SK-N-SH (cell line): ENCODE results near the gene MYO19.

Experiments
- CTCF ChIP-seq: fragments of 200-600 bp; sonication (generic); IDR thresholded peaks from 2 replicates; pipeline ENCODE4 v1.6.1; 2017; ENCODE audit warnings: antibody characterized with exemption, mild to moderate bottlenecking, moderate library complexity
- RAD21 ChIP-seq: IDR thresholded peaks from 2 replicates; pipeline ENCODE4 v1.6.1; 2012; ENCODE audit warnings: mild to moderate bottlenecking, low read length
- TEAD4 ChIP-seq: IDR thresholded peaks from 2 replicates; pipeline ENCODE4 v1.4.0; 2012; ENCODE audit warnings: mild to moderate bottlenecking, borderline replicate concordance; ENCODE audit not compliant: insufficient read depth
- YY1 ChIP-seq: IDR thresholded peaks from 2 replicates; pipeline ENCODE4 v1.4.0; 2012; ENCODE audit warnings: low read depth, mild to moderate bottlenecking
- TF ChIP-seq, protein P1 (sequence below): fragments of 150-350 bp; IDR thresholded peaks from 2 replicates; pipeline ENCODE4 v1.6.1; 2016; ENCODE audit warnings: mild to moderate bottlenecking, low read depth, low read length
- TF ChIP-seq, protein P2 (sequence below): IDR thresholded peaks from 2 replicates; pipeline ENCODE4 v1.4.0; 2012; ENCODE audit warnings: low read depth, borderline replicate concordance
- TF ChIP-seq, protein P3 (sequence below): IDR thresholded peaks from 2 replicates; pipeline ENCODE4 v1.4.0; 2012; ENCODE audit warnings: low read depth

DNA sequence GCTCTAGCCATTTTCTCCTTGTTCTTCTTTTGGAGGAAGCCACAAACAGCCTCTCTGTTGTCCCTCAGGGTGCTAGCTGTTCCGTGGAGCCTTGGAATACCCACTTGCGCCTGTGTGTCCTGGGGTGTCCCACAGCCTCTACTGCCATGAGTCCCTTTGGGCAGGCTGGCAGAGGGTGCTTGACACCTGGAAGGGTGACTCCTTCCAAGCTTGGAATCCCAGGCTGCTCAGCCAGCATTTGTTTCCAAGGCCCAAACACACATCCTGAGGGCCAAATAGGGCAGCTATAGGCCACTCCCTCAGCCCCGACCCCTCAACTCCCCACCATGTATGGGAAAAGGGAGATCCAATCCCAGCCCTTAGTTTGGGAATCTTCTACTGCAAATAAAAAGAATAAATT is 33.3 kb downstream of the MYO19 start:
- no peak for TF ChIP-seq TEAD4
- TF ChIP-seq, protein P1, sequence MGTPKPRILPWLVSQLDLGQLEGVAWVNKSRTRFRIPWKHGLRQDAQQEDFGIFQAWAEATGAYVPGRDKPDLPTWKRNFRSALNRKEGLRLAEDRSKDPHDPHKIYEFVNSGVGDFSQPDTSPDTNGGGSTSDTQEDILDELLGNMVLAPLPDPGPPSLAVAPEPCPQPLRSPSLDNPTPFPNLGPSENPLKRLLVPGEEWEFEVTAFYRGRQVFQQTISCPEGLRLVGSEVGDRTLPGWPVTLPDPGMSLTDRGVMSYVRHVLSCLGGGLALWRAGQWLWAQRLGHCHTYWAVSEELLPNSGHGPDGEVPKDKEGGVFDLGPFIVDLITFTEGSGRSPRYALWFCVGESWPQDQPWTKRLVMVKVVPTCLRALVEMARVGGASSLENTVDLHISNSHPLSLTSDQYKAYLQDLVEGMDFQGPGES, result no peak
- no peak for TF ChIP-seq CTCF
- TF ChIP-seq, protein P2, sequence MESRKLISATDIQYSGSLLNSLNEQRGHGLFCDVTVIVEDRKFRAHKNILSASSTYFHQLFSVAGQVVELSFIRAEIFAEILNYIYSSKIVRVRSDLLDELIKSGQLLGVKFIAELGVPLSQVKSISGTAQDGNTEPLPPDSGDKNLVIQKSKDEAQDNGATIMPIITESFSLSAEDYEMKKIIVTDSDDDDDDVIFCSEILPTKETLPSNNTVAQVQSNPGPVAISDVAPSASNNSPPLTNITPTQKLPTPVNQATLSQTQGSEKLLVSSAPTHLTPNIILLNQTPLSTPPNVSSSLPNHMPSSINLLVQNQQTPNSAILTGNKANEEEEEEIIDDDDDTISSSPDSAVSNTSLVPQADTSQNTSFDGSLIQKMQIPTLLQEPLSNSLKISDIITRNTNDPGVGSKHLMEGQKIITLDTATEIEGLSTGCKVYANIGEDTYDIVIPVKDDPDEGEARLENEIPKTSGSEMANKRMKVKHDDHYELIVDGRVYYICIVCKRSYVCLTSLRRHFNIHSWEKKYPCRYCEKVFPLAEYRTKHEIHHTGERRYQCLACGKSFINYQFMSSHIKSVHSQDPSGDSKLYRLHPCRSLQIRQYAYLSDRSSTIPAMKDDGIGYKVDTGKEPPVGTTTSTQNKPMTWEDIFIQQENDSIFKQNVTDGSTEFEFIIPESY, result no peak
- TF ChIP-seq YY1, result no peak
- TF ChIP-seq, protein P3, sequence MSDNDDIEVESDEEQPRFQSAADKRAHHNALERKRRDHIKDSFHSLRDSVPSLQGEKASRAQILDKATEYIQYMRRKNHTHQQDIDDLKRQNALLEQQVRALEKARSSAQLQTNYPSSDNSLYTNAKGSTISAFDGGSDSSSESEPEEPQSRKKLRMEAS, result no peak
- TF ChIP-seq RAD21, result no peak
